Right renal pelvis (tissue), 4 donors: ENCODE measurements around the gene POLN. TPM values are rescaled to one million over a fixed set of nuclear protein-coding genes. Genes with fewer than 3 reads are reported as not detected.

Experiments
- DNase-seq, 4 donors: peaks; one replicate each; pipeline ENCODE4 v3.0.0-alpha.2; 2013; ENCODE audit warnings: low read depth in 4 of 4, low spot score in 3 of 4, missing footprints in 1 of 4
- polyA plus RNA-seq, 4 donors: library from polyadenylated mRNA; unstranded; fragments of 120-200 nt; gene quantifications; one replicate each; pipeline ENCODE4 v1.2.1, GENCODE V29; 2013; ENCODE audit not compliant: insufficient read length in 4 of 4

Gene POLN
- polyA plus RNA-seq, 4 donors: 2.4 to 3.5 (median 3.0) TPM

DNA sequence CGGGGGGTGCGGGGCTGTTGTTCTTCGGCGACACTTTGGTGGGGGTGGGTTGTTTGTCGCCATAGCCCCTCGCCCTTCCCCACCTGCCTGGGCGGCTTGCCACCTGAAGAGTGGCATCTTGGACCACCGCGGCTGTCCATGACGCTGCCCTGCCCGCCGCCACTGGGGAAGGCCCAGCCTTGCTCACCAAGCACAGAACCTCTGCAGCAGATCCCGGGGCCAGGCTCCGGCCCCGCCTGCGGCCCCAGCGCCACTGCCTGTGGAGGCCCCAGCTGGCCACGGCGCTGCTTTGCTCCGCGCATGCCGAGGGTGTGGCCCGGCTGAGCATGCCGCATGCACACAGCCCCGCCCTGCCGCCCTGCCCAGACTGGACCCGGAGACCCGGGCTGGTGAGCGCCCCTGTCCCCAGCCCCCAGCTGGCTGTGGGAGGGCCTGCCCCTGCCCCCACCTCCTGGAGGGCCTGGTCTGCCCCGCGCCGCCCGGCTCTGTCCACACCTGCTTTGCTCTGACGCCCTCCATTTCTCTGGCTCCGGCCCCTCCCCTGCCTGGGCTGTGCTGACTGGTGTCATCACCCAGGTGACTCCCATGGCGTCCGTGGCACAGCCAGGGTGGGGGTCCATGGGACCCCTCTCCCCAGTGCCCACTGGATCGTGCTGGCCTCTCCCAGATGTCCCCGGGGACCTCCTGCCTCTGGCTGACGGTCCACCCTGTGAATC lies 177.5 kb downstream of the POLN start:
- no peak for DNase-seq

DNA sequence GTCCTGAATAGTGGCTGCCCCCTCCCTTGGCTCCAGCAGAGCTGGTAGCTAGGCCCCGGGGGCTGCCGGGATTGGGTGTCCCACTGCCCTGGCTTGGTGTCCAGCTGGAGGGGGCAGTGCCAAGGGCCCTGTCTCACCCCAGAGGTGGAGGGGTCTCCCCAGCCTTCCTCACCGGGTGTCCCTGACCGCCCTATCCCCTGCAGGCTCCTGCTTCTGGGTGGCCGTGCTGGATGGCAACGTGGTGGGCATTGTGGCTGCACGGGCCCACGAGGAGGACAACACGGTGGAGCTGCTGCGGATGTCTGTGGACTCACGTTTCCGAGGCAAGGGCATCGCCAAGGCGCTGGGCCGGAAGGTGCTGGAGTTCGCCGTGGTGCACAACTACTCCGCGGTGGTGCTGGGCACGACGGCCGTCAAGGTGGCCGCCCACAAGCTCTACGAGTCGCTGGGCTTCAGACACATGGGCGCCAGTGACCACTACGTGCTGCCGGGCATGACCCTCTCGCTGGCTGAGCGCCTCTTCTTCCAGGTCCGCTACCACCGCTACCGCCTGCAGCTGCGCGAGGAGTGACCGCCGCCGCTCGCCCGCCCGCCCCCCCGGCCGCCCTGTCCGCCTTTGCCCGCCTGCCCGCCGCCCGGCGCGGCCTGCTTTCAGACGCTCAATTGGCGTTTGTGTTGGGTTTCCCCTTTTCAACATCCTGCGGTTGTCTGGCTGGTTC lies 178.2 kb downstream of the POLN start:
- no peak for DNase-seq

DNA sequence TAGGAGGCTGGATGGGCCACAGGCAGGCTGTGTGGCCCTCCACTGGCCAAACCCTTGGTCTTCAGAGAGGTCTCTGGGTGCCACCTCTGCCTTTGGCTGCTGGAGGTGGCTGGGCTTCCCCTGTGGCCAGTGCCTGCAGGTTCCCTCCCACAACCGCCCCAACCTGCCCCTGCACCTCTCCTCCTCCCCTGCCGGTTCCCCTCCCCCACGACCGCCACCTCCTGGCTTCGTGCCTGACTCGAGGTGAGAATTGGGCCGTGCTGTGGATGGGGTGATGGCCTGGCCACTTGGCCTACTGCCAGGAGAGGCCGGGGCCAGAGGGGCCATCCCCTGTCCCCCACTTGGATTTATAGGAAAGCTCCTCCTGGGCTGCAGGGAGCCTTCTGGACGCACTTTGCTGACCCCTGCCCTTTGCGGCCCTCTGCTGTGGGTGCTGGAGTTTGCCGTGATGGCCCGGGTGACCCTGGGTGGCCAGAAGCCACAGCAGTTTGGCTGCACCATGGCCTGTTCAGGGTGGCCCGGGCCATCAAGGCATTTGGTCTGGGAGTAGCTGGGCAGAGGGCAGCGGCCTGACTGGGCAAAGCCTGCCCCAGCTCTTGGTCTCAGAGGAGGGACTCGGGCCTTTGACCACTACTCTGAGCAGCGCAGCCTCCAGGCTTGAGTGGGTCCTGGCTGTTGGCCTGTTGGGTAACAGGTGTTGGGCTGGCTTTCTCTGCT lies 179.0 kb downstream of the POLN start:
- DNase-seq: no peak

DNA sequence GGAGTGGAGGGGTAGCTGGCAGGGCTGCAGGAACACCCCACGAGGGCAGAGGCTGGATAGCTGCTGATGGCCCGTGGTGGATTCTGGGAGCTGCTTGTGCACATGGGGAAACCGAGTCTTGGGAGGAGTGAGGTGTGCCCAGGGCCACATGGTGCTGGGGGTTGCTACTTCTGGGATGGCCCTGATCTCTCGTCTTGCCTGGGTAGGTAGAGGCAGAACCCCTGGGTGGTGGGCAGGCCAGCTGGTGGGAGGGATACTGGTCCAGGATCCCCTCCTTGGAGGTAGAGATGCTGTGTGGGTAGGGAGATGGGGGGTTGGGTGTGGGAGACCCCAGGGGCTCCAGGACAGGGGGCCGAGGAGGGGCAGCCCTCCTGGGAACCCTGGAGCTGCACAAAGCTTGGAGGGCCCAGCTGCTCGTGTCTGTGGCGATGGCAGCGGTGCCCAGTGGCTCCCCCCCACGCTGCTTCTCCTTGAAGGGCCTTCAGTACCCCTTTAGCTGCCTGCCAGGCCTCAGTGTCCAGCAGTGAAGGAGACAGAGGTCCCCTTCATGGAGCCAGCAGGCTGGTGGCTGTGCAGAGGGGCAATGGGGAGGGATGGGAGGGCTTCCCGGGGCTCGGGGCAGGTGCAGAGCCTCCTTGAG lies 179.6 kb downstream of the POLN start:
- no peak for DNase-seq

DNA sequence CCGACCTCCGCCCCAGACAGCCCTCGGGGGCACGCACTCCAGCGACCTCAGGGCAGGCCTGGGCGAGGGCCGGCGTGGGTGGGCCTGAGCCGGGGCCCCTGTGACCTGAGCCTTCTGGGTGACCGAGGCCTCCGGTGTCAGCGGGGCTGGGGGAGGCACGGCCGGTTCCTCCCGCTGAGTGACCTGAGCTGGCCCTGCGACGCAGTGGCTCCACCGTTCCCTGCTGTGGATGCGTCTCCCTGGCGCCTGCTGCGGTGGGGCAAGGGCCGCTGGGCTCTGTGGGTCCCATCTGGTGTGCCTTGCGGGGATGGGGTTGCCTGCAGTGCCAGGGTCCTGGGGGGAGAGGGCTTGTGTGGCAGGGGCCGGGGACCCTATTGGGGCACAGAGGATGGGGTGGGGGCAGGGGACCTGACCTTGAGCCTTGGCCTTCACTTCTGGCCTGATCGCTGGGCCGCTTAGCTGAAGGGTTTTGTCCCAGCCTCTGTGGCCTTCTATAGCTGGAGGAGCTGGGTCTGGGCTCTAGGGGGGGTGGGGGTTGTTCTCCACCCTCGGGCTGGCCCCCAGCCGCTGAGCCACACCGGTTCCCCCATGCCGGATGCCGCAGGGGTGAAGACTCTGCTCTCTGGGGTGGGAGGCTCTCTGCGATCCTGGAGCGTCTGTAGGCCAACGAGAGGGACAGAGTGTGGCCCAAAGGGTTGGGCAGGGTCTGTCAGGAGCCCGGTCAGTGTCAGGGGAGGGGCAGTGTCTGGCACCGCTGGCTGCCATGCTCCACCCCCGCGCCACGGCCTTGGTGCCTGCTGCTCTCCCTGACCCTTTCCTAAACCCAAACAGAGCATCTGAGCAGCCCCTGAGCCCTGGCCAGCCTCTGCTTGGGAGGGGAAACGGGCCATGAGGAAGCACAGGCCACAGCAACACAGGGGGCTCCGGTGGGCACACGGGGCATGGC lies 180.5 kb downstream of the POLN start:
- DNase-seq: no peak

DNA sequence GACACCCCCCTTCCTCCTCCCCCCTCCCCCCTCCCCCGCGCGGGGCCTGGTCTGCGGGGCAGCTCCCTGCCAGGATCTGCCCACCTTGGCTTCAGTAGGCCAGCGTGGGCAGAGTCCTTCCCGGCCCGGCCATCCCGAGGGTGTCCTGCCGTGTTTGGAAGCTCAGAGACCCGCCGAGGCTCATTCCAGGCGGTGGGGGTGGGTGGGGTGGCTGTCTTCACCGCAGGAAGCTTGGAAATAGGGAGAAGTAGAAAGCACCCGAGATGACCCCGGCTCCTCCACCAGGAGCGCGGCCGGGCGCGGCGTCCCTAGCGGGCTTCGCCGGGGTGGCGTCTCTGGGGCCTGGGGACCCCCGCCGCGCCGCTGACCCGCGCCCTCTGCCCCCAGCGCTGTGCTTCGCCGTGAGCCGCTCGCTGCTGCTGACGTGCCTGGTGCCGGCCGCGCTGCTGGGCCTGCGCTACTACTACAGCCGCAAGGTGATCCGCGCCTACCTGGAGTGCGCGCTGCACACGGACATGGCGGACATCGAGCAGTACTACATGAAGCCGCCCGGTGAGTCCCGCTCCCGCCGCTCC lies 181.2 kb downstream of the POLN start:
- no peak for DNase-seq

DNA sequence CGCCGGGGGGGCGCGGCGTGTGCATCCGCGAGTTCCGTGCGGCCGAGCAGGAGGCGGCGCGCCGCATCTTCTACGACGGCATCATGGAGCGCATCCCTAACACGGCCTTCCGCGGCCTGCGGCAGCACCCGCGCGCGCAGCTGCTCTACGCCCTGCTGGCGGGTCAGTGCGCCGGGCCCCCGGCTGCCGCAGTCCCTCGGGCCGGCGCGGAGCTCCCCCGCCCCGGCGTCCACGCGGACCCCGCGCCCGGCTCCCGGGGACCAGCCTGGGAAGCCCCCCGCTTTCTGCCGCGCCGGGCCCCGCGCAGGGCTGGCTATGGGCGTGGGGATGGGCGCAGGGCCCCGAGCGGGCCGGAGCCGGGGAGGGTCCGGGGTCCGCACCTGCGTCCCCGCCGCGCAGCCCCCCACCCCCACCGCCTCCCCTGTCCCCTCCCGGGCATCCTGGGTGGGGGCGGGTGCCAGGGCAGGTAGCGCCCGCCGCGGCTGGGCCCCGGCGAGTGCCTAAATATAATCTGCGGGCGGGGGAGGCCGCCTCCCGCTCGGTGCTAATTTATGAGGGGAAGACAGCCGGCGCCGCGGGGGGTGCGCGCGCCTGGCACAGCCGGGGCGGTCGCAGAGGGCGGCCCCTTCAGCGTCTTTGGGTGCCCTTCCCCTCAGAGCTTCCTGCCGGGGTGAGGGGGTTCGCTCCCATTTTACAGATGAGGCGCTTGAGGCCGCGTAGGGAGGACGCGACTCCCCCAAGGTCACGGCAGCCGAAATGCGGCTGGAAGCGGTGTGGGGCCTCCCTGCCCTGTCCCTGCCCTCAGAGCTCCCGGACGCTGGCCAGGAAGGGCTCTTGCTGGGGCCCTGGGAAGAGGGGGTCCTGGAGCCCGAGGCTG lies 182.0 kb downstream of the POLN start:
- no peak for DNase-seq

DNA sequence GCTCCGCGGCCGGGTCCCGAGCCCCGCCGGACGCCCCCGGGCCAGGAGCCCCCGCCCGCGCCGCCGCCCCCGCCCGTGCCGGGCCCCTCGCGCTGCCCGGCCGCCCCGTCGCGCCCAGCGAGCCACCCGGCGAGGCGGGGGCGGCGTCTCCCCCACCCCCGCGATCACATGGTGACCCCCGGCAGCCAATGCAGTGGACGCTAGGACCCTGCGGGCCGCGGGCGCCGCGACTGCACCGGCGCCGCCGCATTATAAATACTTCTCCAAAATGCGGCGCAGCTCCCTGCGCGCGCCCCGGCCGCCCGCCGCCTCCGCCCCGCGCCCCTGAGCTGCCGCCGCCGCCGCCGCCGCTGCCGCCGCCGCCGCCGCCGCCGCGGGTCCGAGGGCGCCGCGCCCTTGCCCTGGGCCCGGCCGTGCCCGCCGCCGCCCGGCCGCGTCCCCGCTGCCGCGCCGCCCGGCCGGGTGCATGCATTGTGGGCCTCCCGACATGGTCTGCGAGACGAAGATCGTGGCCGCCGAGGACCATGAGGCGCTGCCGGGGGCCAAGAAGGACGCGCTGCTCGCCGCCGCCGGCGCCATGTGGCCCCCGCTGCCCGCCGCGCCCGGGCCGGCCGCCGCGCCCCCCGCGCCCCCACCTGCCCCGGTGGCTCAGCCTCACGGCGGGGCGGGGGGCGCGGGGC lies 182.7 kb downstream of the POLN start, which contains the start of gene NAT8L:
Gene NAT8L, plus strand, starts transcription at position 282 of the 680 bp plus-strand sequence. Its CDS starts 185 bp downstream, at position 467.
- DNase-seq: no peak

DNA sequence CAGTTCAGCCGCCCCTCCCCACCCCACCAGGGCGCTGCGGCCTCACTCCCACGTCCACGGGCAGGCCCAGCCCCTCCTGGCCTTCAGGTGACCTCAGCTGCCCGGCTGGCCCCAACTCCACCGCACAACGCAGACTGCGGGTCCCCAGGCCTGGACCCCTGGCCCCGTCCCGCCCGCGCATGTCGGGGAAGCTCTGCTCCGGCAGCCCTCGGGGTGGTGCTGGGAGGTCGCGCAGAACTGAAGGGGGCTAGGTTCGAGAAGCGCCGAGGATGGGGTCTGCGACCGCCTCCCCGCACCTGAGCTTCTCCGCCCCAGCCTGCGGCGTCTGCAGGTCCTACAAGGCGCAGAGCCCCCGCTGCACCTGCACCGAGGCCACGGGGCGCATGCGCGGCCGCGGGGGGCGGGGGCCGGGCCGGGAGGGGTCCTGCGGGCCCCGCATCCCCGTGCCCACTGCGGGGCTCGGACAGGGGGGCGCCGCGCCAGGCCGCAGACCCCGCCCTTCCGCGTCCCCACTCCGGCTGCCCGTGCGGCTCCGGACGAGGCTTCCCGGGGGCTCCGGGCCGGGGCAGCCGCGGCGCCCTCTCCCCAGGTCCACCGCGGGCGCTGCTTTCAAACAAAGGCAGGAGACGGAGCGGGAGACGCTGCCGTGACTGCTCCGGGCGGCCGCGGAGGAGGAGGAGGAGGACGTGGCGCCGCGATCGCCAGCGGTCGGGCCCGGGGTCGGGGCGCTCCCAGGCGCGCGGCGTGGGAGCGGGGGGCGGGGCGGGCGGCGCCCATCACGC lies 183.5 kb downstream of the POLN start:
- DNase-seq: no peak

DNA sequence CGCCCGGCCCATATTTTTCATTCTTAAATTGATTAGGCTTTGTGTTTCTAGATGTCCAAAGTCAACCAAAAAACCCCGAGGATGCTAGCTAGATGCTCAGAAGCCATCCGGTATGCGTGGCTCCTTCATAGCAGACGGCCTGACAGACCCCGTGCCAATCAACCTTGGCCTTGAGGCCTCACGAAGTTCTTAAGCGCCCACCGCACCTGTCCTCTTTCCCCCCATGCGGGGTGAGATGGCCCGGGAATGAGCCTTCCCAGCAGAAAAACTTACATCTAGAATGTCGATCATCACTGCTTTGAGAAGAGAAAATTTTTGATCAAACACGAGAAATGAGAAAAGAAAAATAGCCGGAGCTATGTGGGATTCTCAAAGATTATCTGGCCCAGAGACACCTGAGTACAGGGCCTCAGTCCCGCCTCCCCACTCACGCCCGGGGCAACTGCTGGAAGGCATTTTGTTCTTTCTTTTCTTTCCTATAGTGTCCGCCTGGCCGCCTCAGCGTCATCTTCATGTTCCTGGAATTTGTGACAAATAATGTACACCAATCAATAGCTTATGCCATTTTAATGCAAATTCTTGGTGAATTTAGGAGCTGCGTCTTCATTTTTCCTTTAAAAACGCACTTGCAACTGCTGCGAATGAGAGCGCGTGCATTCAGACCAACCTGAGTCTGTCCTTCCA lies 184.4 kb downstream of the POLN start:
- DNase-seq: no peak

DNA sequence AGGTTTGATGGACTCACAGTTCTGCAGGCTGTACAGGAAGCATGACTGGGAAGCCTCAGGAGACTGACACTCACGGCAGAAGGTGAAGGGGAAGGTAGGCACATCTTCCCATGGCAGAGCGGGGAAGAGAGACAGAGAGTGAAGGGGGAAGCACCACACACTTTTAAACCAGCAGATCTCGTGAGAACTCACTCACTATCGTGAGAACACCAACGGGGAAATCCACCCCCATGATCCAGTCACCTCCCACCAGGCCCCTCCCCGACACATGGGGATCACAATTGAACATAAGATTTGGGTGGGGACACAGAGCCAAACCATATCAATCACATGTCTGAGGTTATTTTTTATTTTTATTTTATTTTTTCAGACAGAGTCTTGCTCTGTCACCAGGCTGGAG lies 187.7 kb downstream of the POLN start:
- no peak for DNase-seq

DNA sequence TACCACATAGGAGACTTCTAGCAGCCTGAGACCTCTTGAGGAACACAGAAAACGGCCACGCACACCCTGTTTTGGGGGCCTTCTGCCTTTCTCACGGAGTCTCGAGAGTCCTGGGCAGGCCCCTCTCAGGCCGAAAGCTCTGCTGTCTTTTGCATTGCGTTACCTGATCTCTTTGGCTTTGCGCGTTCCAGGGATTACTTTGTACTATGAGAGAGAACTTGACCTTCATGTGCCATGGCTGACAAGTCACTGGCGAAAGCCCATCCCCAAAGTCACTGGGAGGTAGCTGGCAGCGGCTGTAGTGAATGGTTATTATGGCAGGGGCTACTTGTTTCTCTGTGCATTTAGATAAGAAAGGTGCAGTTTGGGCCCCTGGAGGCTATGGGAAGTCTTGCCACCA lies 190.8 kb downstream of the POLN start:
- no peak for DNase-seq

DNA sequence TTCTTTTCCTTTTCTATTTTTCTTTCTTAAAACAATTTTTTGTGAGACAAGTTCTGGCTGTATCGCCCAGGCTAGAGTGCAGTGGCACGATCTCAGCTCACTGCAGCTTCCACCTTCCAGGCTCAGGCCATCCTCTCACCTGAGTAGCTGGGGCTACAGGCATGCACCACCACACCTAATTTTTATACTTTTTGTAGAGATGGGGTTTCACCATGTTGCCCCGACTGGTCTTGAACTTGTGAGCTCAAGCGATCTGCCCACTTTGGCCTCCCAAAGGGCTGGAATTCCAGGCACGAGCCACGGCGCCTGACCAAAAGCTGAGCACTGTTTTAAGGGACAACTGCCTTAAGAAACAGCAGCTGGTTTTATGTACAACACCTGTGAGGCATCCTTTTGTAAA lies 192.1 kb downstream of the POLN start:
- no peak for DNase-seq

DNA sequence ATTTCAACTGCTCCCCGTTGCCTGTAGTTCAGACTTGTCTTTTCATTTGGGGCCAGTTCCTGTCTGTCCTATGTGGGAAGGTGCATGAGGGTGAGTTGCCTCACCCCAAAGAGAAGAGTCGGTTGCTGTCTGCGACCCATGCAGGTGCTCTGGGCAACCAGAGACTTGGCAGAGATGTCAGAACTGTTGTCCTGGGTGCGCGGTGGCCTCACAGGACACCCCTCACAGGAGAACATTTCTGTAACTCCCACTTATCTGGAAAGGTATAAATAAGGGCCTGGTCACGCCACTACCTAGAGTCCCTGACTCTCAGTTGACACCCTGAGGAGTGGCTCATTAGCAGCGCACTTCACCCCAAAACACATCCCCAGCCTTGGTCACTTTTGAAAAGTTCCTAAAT lies 192.5 kb downstream of the POLN start:
- DNase-seq: no peak

DNA sequence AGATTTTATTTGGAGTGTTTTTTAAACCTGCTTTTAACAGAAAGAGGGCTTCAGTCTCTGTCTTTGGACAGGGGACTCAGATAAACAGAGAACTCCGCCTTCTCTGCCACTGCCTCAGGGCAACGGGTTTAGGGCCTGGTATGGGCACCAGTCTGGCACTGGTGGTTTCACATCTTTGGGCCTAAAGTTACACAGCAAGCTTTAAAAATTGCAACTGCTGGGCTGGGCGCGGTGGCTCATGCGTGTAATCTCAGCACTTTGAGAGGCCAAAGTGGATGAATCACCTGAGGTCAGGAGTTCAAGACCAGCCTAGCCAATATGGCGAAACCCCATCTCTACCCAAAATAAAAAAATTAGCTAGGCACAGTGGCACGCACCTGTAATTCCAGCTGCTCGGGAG lies 193.1 kb downstream of the POLN start:
- DNase-seq: no peak

DNA sequence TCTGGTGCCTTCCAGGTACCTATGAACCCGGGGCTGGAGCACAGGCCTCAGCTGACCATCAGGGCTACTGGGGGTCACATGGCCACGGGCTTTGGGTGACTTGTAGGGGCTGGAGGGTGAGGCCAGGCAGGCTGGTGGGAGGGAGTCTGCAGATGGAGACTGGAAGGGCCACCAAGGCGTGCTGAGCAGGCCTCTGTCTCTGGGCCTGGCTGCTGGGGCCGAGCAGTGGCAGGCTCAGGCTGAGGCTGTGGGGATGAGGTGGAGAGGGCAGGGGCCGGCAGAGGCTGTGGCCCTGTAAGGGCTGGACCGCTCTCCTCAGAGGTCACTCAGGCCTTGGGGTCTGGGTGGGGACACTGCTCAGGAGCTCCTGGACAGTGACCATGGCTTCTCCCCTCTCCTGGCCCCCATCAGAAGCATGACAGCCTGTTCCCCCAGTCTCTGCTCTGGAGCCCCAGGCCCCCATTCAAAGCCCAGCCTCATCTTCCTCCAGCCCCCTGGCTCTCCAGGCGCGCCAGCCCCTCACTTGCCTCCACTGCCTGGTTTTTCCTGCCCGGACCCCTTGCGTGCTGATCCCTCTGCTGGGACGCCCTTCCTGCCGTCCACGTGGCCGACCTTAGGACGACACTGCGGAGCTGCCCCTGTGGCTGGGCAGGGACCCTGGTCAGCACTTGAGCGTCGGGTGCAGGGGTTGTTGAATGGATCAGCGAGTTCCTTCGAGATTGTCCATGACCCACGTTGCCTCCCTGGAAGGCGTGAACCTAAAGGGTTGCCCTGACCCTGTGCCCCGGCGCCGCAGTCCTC lies 193.9 kb downstream of the POLN start:
- DNase-seq: no peak
